LHCN-M2 (cell line): ENCODE results near the gene RAPSN. TPM values are rescaled to one million over a fixed set of nuclear protein-coding genes. Genes with fewer than 3 reads are reported as not detected.

ENCODE experiments used
- DNase-seq: peaks from one replicate; pipeline ENCODE4 v3.0.0-alpha.2; 2012; ENCODE audit warnings: low read depth
- total RNA-seq: library from RNA; depleted of rRNA; stranded (reverse); fragments of >200 nt; gene quantifications from 2 replicates; pipeline ENCODE4 v1.2.3, GENCODE V29; 2014

Gene RAPSN
- total RNA-seq, 1 experiment from 2014 or later, result 159 TPM

DNA sequence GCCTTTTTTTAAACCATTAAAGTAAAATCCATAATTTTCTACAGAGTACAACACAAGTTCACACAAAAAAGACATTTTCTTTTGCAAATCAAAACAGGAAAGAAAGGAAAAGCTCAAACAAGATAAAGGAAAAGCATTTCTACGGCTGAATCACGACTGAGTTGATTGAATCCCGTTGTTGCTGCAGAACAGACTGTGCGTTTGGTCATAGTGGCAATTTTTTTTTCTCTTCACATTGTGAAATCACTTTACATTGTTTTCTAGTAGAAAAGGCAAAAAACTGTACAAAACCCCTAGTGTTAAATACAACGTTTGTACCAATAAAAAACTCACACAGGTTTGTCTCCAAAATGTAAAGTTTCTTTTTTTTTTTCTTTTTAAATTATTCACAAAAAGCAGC, 17.3 kb upstream of the RAPSN start:
- no peak for DNase-seq

DNA sequence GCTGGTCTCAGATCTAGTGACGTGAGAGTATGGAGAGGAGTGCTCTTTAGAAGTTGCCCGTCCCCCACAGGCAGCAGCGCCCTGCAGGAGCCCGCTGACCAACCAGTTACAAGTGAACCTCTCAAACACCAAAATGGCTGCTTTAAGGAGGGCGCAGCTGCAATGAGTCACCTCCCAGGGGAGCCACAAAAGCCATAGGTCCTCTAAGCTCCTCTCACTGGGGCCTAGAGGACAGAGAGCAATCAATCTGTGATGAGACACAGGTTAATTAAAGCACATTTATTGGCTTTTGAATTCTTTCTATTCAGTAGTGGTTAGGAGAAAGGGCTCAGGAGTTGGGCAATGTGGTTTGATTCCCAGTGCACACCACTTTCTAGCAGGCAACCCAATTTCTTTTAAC, 15.5 kb upstream of the RAPSN start:
- DNase-seq, result peak; percentile 81

DNA sequence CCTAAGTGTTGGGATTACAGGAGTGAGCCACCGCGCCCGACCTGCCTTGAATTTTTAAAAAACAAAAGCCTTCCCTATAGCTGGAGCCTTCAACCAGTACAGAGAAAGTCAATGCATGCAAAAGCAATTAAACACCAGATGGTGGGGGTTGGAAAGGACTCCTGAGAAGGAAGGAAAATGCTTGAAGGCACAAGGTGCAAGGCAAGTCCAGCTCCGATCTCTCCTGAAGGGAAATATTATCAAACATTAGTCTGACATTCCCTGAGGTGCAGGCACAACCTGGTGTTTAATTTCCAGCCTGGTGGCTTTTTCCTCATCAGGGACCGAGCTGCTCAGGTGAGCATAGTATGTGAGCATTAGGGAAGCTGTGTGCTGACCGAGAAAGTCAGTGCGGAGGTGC, 12.9 kb upstream of the RAPSN start:
- no peak for DNase-seq

DNA sequence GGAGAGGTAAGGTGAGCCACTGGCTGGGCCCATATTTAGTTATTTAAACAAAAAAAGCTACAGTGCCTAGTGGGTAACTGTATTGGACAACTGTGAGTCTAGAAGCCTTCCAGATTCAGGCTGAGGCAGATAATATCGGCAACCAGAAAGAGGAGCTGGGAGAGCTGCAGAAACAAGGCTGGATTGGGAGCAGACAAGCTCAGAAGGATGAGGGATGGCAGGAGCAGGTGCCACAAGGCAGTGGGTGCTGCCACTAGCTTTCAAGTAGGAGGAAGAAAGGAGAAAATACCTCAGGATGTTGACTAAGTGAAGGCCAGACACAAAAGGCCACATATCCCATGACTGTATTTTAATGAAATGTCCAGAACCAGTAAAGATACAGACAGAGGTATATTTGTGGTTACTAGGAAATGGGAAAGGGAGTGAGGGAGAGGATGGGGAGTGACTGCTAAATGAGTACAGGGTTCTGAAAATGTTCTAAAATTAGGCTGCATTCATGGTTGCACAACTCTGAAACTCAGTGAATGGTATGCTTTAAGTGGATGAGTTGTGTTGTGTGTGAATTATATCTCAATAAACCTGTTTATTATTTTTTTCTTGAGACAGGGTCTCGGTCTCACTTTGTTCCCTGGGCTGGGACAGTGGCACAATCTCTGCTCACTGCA, 11.8 kb upstream of the RAPSN start:
- peak; percentile 30 for DNase-seq

DNA sequence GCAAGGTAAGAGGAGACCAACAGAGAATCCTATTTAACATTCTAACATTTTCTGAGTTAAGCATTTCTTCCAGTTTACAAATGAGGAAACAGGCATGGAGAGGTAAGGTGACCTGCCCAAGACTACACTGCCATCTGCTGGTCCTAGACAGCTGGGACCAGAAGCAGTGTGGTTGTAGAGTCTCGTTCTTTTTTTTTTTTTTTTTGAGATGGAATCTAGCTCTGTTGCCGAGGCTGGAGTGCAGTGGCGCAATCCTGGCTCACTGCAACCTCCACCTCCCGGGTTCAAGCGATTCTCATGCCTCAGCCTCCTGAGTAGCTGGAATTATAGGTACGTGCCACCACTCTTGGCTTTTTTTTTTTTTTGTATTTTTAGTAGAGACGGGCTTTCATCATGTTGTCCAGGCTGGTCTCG, 5.3 kb upstream of the RAPSN start:
- DNase-seq, result peak; percentile 81

DNA sequence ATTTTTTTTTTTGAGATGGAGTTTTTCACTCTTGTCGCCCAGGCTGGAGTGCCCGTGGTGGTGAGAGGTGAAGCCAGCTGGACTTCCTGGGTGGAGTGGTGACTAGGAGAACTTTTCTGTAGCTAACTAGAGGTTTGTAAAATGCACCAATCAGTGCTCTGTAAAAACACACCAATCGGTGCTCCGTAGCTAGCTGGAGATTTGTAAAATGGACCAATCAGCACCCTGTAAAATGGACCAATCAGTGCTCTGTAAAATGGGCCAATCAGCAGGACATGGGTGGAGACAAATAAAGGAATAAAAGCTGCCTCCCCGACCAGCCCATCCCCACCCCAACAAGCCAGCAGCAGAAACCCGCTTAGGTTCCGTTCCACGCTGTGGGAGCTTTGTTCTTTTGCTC, 4.4 kb upstream of the RAPSN start:
- no peak for DNase-seq

DNA sequence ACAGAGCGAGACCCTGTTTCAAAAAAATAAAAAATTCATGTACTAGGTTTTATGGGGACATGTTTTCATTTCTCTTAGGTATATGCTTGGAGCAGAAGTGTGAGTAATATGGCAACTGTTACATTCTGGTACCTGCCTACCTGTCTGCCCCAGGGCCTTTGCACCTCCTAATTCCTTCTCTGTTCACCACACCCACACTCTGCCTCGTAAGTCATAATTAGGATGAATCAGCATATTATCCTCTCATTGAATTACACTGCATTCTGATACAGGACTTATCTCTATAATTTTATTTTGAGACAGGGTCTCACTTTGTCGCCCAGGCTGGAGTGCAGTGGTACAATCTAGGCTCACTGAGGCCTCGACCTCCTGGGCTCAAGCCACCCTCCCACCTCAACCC, 3.1 kb upstream of the RAPSN start:
- DNase-seq, result no peak

DNA sequence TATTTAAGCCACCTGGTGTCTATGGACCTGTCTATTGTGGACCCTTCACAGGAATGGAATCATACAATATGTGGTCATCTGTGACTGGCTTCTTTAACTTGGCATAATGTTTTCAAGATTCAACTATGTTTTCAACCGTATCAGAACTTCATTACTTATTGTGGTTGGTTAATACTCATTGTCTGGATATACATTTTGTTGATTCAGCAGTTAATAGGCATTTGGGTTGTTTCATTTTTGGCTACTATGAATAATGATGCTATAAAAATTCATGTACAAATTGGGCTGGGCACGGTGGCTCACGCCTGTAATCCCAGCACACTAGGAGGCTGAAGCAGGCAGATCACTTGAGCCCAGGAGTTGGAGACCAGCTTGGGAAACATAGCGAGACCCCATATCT, 2.5 kb upstream of the RAPSN start:
- DNase-seq, result no peak

DNA sequence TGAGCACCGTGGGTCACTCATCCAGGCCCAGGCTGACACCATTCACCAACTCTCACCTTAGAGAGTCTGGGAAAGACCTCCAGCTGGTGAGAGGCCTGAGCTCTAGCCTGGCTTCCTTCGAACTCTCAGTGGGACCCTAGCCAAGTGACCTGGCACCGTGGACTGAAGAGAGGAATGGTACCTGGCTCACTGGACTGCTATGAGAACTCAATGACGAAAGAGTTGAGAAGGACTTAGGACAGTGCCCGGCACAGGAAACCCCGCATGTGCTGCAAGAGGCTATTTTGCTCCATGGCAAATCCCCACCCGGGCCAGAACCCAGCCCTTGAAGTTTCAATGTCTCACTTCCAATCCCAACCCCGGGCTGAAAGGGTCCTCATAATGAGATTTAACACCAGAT, 605 bp upstream of the RAPSN start:
- no peak for DNase-seq

DNA sequence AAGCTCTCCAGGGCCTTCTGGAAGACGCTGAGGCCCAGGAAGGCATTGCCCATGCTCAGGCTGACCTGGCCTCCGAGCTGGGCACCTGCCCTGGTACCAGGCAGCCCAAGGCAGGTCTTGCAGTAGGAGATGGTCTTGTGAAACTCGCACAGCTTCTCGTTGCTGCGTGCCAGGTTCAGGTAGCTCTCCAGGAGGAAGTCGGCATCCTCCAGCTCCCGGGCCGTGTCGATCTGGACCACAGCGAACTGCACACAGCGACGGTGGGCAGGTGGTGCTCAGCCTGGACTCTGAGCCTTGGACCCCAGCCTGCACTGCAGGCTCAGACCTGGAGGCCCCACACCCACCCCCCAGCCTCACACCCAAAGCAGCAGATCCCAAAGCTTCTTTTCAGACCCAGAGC, 1.0 kb downstream of the RAPSN start:
- no peak for DNase-seq

DNA sequence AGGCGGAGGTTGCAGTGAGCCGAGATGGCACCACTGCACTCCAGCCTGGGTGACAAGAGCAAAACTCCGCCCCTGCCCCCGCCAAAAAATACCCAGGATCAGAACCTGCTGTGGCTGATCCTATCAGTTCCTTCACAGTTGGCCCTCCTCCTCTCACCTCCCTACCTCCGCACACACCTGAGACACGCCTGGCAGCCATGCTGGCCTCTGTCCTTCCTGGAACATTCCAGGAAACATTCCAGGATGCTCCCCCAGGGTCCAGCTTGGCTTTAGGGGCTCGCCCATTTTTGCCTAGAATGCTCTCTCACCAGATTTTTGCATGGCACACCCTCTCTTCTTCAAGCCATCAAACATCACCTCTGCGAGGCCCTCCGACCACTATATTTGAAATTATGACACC, 2.1 kb downstream of the RAPSN start:
- DNase-seq, result no peak

DNA sequence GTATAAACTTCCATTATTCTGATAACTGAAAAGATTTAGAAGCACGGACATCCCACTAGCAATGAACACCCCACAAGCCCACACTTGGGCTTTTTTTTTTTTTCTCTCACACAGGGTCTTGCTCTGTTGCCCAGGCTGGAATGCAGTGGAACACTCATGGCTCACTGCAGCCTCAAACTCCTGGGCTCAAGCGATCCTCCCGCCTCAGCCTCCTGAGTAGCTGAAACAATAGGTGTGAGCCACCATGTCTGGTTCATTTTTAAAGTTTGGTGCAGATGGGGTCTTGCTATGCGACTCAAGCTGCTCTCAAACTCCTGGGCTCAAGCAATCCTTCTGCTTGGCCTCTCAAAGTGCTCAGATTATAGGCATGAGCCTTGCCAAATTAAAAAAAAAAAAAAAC, 3.1 kb downstream of the RAPSN start:
- no peak for DNase-seq

DNA sequence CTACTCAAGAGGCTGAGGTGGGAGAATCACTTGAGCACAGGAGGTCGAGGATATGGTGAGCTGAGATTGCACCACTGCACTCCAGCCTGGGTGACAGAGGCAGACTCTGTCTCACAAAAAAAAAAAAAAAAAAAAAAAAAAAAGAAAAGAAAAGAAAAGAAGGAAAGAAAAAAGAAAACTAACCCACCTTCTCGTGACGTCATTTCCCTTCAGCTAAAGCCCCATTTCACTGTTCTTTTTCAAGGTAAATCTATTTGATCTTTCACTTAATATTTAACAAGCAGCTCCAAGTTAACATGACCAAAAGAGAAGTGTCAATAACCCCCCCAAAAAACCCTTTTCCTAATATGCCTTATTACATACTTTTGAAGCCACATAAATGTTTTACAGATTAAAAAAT, 5.1 kb downstream of the RAPSN start:
- no peak for DNase-seq

DNA sequence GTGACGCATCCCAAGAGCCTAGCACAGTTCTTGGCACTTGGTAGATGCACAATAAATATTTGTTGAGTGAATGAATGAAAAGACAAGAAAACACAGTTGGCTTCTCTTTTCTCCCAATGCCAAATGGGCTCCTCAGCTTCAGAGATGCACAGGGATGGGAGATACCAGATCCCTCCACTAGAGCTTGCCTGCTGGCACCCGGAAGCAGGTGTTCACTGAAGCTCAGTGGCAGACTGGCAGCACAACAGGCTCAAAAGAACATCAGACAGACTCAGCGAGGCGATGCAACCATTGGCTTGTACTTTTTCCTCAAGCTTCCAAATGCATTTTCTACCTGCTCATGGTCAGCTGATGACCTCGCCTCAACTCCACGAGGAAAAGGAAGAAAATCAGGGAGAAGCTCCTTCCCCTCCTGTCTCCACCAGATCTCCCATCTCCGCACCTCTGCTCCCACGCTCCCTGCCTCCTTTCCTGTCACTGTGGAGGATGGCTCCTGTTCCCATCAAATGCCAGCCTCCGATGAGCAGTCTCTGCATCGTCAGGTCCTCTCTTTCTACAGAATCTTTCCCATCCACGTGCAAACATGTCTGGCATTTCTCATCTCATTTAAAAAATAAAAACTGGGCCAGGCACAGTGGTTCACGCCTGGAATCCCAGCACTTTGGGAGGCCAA, 5.8 kb downstream of the RAPSN start:
- no peak for DNase-seq

DNA sequence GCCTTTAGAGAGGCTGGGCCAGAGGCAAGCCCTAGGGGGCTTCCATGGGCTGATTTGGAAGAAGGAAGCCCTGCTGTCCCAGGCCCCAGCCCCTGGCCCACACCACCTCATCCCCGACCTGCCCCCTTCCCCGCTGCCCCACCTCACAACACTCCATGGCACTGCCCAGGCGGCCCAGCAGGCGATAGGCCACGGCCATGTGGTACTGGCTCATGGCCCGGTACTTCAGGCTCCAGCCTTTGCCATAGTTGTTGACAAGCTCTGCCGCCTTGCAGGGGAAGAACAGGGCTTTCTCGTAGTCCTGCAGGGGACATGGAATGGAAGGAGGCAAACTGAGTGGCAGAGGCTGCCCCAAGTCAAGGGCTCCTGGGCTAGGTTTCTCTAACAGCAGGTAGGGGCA, 6.4 kb downstream of the RAPSN start:
- DNase-seq, result no peak

DNA sequence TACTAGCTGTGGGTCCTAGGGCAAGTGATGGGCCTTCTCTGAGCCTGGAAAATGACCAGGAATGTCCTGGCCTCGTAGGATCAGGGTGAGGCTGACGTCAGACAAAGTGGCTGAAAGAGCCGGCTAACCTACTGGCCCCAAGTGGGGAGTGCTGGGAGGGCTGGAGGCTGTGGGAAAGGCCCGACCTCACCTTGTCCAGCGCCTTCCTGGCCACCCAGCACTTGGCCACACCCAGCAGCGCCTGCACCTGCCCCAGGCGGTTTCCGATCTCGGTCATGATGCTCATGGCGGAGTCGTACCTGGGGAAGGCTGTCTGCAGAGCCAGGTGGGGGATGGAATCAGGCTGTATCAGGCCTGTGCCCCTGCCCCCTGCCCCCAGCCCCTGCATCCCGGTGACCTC, 7.5 kb downstream of the RAPSN start:
- no peak for DNase-seq

DNA sequence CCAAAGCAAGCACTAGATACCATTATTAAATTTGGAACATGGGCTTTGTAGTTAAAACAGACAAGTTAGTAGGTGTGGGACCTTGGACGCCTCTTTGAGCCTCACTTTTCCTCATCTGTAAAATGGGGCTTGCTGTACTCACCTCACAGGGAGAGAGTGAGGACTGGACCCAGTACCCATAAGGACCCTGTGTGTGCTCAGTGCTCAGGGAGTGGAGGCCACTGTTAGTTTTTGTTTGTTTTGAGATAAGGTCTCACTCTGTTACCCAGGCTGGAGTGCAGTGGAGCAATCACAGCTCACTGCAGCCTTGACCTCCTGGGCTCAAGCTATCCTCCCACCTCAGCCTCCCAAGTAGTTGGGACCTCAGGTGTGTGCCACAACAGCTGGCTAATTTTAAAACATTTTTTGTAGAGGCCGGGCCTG, 8.9 kb downstream of the RAPSN start:
- no peak for DNase-seq

DNA sequence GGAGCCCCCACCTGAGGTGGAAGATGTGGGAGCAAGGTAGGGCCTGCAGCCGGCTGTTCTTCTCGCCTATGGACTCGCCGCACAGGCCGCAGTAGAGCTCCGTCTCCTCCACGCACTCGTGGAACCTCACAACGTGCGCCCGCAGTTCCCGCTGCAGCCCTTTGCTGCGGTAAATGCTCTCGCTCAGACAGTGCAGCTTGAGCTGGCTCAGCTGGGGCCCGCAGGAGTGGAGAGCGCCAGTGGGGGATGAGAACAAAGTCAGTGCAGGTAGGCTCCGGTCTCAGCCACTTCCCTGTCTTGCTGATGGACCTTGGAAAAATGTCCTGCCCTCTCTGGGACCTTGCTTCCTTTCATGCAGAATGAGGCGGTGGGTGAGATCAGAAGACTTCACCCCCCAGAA, 10.2 kb downstream of the RAPSN start:
- no peak for DNase-seq

DNA sequence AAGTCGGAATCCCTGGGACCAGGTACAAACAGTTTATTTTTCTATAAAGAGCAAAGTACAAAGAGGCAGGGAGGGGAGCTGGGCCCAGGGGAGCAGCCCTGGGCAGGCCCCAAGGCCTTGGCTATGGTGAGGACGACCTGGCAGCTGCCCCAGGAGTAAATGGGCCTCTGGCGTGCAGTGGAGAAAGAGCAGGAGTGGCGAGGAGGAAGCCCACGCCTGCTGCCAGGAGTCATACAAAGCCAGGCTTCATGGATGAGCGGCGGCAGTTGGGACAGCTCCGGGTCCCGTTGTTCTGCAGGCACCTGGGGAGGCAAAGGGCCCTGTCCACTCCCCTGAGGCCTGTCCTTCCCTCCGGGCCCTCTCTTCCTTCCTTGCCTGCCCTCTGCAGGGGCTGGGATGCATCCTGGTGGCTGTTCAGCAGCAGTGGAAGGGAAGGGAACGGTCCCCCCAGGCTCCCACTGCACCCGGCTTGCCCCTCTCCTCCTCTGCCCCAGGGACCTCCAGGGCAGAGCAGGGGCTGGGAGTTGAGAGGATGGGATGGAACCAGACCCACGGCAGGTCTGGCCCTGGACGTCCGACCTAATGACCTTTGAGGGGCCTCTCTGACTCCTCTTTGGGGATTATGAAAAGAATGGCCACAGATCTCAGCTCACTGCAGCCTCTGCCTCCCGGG, 11.1 kb downstream of the RAPSN start:
- DNase-seq, result no peak

DNA sequence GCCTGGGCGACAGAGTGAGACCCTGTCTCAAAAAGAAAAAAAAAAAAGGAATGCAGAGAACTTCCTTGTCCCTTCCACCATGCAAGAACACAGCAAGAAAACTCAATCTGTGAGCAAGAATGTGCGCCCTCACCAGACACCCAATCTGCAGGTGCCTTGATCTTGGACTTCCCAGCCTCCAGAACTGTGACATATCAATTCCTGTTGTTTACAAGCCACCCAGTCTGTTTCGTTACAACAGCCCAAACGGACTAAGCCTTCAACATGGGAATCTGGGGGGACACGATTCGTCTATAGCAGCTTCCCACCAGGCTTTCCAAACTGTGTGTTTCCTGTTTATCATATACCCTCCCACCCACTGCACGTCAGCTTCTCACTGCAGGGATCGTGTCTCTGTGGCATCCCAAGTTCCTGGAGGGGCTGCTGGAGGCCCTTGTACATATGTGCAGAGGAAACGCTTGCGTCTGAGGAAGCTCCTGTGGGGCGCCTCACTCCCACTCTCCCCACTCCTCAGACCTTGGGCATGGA, 11.7 kb downstream of the RAPSN start:
- DNase-seq, result no peak

DNA sequence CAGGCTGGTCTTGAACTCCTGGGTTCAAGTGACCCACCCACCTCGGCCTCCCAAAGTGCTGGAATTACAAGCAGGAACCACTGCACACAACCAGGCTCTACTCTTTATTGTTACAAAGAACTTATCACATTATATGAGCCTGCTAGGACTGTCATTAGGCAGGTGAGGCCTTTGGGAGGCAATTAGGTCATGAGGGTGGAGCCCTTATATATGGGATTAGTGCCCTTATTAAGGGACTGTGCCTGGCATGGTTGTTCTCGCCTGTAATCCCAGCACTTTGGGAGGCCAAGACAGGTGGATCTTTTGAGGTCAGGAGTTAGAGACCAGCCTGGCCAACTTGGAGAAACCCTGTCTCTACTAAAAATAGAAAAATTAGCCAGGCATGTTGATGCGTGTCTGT, 12.2 kb downstream of the RAPSN start:
- no peak for DNase-seq

DNA sequence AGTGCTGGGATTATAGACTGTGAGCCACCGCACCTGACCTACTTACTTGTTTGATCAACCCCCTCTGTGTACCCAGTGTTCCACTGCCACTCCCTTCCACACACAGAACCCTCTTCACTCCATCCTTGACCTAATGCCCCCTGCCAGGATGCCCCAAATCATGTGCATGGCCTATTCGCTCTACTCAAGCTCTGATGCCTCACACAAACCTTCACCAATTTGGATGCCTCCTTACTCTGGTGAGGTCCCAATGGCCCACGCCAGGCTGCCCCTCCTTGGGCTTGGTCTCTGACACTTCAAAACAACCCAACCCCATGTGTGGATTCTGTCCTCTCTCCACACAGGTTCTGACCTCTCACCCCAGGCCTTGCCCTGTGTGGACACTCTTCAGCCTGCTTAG, 13.2 kb downstream of the RAPSN start:
- DNase-seq, result no peak
